Ovary (tissue), 9 donors: ENCODE data around the gene PDSS1. TPM values are rescaled to one million over a fixed set of nuclear protein-coding genes. Genes with fewer than 3 reads are reported as not detected.
"Not testable (repeated sequence)": the region's sequence is repeated elsewhere in the genome, so short reads cannot be mapped to it uniquely, and the experiment has no call there.

Experiments
- DNase-seq, 5 donors: peaks; one replicate each; pipeline ENCODE4 v3.0.0-alpha.2; 2019 to 2020
- H3K27ac ChIP-seq, 2 donors: fragments of 200-600 bp; one replicate each; pipeline versions ENCODE4 v1.5.1 to v1.8.0; 2019 to 2022
- H3K27me3 ChIP-seq: fragments of 200-600 bp; one replicate; pipeline ENCODE4 v1.8.0; 2022
- H3K36me3 ChIP-seq: fragments of 200-600 bp; sonication (generic); one replicate; pipeline ENCODE4 v1.5.1; 2019
- H3K4me1 ChIP-seq: one replicate; pipeline ENCODE4 v1.8.1; 2013; ENCODE audit warnings: mild to moderate bottlenecking, moderate library complexity; ENCODE audit not compliant: insufficient read depth
- H3K4me3 ChIP-seq: fragments of 200-600 bp; sonication (generic); one replicate; pipeline ENCODE4 v1.5.1; 2017
- H3K9me3 ChIP-seq, 2 donors: fragments of 200-600 bp in 1 of 2; sonication (generic) in 1 of 2; one replicate each; pipeline versions ENCODE4 v1.5.1 to v1.8.1; 2013 to 2019; ENCODE audit warnings: mild to moderate bottlenecking in 1 of 2, moderate library complexity in 1 of 2
- EP300 ChIP-seq: sonication (generic); formaldehyde crosslinking; IDR thresholded peaks from one replicate; pipeline ENCODE4 v1.6.1; 2017; ENCODE audit warnings: antibody characterized with exemption
- POLR2A ChIP-seq: fragments of 450-650 bp; IDR thresholded peaks from one replicate; pipeline ENCODE4 v1.6.1; 2017; ENCODE audit warnings: antibody characterized with exemption, mild to moderate bottlenecking, moderate library complexity
- whole genome bisulfite sequencing, 3 donors: extraction: QIAGEN DNeasy Blood & Tissue Kit in 1 of 3; methylation state at CpG; one replicate each; pipeline versions ENCODE4 v1.1.5 to v1.1.7; 2013 to 2017; 5-methylcytosine and 5-hydroxymethylcytosine counted together
- intact Hi-C, 4 donors: fragments of 100-400 bp; cut with DNase I; formaldehyde crosslinking; loops; one replicate each; pipeline versions ENCODE4 v1.11.0 to v1.15.1; 2022 to 2023
- polyA plus RNA-seq, 2 donors: library from polyadenylated mRNA; stranded (reverse); fragments of 200-250 nt in 1 of 2; fragments of 350-450 nt in 1 of 2; fragmentation: Illumina TruSeq in 1 of 2; extraction: RNeasy Lipid Tissue Mini Kit (QIAGEN cat#74804) in 1 of 2; gene quantifications; one replicate each; pipeline ENCODE4 v1.2.3, GENCODE V29; 2013 to 2014
- total RNA-seq, 7 donors: library from RNA; depleted of rRNA in 2 of 7; stranded (reverse); fragments of >200 nt in 2 of 7; fragmentation: NEBNext Ultra II Directional in 3 of 7; extraction: Animal tissue kit (Norgen Biotek cat#: 25700) in 3 of 7; gene quantifications; one replicate each; pipeline versions ENCODE4 v1.1.0 to v1.2.4, GENCODE V29; 2016 to 2023
- TF ChIP-seq, protein P1 (sequence below), 3 donors: fragments of 450-650 bp in 2 of 3; fragments of 200-600 bp in 1 of 3; IDR thresholded peaks; one replicate each; pipeline versions ENCODE4 v1.5.1 to v1.8.0; 2016 to 2022; ENCODE audit warnings: antibody characterized with exemption in 3 of 3, mild to moderate bottlenecking in 1 of 3
- donor health status: DM: no; HTN: no; CAD: no; lungs with moderate emphysema.
- donor health status: DM: no; HTN: no; CAD: no.
- donor health status: Bipolar disorder and iron deficiency.
- donor health status: DM: yes; HTN: yes; CAD: no.
- donor health status: DM: no; HTN: no; CAD: no.
- donor health status: DM: yes; HTN: yes; CAD: no.

The PDSS1 gene
- total and polyA plus RNA-seq, 9 donors: 2.7 to 7.1 (median 3.9) TPM

- H3K4me1 ChIP-seq: no peaks in the 10 kb centered on the region
- H3K36me3 ChIP-seq: no peaks in the 10 kb centered on the region
- H3K27ac ChIP-seq: no peak overlapping the region
- H3K27me3 ChIP-seq: no peaks in the 10 kb centered on the region
- H3K4me3 ChIP-seq: no peak overlapping the region
- intact Hi-C loops: no loop called here
- no peak for TF ChIP-seq EP300
- no peak for TF ChIP-seq POLR2A
- TF ChIP-seq, protein P1, sequence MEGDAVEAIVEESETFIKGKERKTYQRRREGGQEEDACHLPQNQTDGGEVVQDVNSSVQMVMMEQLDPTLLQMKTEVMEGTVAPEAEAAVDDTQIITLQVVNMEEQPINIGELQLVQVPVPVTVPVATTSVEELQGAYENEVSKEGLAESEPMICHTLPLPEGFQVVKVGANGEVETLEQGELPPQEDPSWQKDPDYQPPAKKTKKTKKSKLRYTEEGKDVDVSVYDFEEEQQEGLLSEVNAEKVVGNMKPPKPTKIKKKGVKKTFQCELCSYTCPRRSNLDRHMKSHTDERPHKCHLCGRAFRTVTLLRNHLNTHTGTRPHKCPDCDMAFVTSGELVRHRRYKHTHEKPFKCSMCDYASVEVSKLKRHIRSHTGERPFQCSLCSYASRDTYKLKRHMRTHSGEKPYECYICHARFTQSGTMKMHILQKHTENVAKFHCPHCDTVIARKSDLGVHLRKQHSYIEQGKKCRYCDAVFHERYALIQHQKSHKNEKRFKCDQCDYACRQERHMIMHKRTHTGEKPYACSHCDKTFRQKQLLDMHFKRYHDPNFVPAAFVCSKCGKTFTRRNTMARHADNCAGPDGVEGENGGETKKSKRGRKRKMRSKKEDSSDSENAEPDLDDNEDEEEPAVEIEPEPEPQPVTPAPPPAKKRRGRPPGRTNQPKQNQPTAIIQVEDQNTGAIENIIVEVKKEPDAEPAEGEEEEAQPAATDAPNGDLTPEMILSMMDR (IDR thresholded peaks at IDR 0.05): no peak
- no peaks in the 10 kb centered on the region for H3K9me3 ChIP-seq
- DNase-seq: no peak
These were observed 17.9 kb upstream of the PDSS1 start for GRCh38 chr10:26679588-26679987.

DNA sequence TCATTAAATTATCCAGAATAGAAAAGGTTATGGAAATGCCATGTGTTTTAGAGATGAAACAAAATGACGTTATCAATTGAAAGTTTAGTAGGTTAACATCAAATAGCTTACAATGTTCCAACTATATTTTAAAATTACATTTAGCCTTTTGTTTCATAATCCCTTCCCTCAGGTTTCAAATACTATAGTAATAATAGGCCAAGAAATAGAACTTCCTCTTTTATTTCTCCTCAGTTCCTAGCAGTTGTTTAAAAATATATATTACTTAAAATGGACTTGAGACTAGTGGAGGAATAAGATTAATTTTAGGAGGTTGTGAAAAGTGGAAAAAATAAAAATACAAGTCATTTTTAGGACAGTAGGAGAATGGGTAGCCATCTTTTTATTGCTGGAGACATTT is 16.4 kb upstream of the PDSS1 start:
- no peak for DNase-seq
- Histone ChIP-seq H3K9me3 (no peaks in the 10 kb centered on the region), H3K4me1 (no peaks in the 10 kb centered on the region), H3K27ac (no peak overlapping the region), H3K27me3 (no peaks in the 10 kb centered on the region), H3K4me3 (no peak overlapping the region), H3K36me3 (no peaks in the 10 kb centered on the region)
- 62 to 80% (median 66%) methylated on average over 1 of the region's 1 CpG for WGBS, 3 donors
- intact Hi-C loops: loop anchor here in 1 of 4 donors (10.0 kb wide), 1 partner anchor 194 kb away; no protein-coding TSS in a partner anchor
- TF ChIP-seq EP300 (no peak), POLR2A (no peak)
- TF ChIP-seq, protein P1 (IDR thresholded peaks at IDR 0.05): no peak

- not testable (repeated sequence) for DNase-seq, H3K27ac ChIP-seq, H3K4me1 ChIP-seq, H3K36me3 ChIP-seq, H3K4me3 ChIP-seq, H3K9me3 ChIP-seq, H3K27me3 ChIP-seq
- intact Hi-C loops: loop anchor here in 1 of 4 donors (10.0 kb wide), 1 partner anchor 193 kb away; no protein-coding TSS in a partner anchor
- WGBS, 3 donors: 41 to 56% (median 45%) methylated on average over 3 of the region's 3 CpGs
These were observed 15.5 kb upstream of the PDSS1 start for GRCh38 chr10:26681971-26682370.

DNA sequence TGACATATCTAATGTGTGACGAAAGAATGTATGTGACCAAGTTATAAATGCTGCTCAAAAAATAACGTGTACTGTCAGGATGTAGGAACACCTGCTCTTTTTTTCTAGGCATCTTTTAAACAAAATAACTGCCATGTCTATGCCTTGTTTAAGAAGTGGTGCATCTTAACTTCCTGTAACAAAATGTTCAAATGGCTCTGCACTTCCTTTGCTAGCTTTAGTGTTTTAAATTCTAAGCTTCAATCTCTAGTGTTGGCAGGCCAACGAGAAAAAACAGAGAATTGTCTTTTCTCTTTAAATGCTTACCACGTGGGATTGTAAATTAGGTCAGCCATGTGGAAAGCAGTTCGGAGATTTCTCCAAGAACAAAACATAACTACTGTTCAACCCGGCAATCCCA is 14.6 kb upstream of the PDSS1 start:
- Histone ChIP-seq H3K36me3 (no peaks in the 10 kb centered on the region), H3K4me3 (no peak overlapping the region), H3K4me1 (no peaks in the 10 kb centered on the region), H3K27ac (no peak overlapping the region), H3K9me3 (no peaks in the 10 kb centered on the region), H3K27me3 (no peaks in the 10 kb centered on the region)
- intact Hi-C loops: loop anchor here in 1 of 4 donors (10.0 kb wide), 1 partner anchor 192 kb away; no protein-coding TSS in a partner anchor
- 55 to 65% (median 59%) methylated on average over 6 of the region's 6 CpGs for WGBS, 3 donors
- TF ChIP-seq POLR2A: no peak
- TF ChIP-seq, protein P1 (IDR thresholded peaks at IDR 0.05): no peak
- TF ChIP-seq EP300: no peak
- DNase-seq: no peak

- intact Hi-C loops: loop anchor here in 1 of 4 donors (10.0 kb wide), 1 partner anchor 190 kb away; no protein-coding TSS in a partner anchor
- not testable (repeated sequence) for H3K36me3 ChIP-seq, H3K27me3 ChIP-seq, DNase-seq, H3K27ac ChIP-seq, H3K4me1 ChIP-seq, H3K9me3 ChIP-seq, H3K4me3 ChIP-seq
- WGBS, 3 donors: 22 to 28% (median 24%) methylated on average over 6 of the region's 6 CpGs
These were observed 12.7 kb upstream of the PDSS1 start for GRCh38 chr10:26684667-26685264.
